GM19324 (cell line): ENCODE results near the gene UCN.
"Not testable (repeated sequence)": the region's sequence is repeated elsewhere in the genome, so short reads cannot be mapped to it uniquely, and the experiment has no call there.

Experiments
- ATAC-seq: cut with Tn5 transposase; IDR thresholded peaks from one replicate; pipeline ENCODE4 v1.9.1; 2021; ENCODE audit warnings: mild to moderate bottlenecking, moderate library complexity; ENCODE audit not compliant: unreplicated experiment, low FRiP score

The UCN gene

GRCh38 chr2:27316655-27317412 lies 8.6 kb upstream of the UCN start:
- ATAC-seq, result no peak

DNA sequence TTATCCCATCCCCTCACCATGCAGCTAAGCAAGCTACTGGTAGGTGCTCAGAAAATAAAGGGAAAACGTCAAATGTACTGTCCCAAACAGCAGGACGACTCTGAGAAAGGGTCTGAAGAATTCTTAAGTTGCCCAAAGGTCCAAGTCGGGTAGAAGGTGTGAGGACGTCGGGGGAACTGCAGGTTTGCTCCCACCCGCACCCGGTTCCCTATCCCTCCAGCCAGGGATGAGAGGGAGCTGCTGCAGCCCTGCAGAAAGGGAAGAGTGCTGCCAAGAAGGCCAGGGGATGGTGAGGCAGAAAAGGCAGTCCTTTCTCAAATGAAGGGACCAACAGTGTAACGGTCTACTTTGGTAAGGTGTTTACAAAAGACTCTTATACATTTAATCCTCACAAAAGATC lies 6.9 kb upstream of the UCN start:
- no peak for ATAC-seq

GRCh38 chr2:27314709-27315108 lies 6.5 kb upstream of the UCN start:
- ATAC-seq, result no peak

GRCh38 chr2:27313882-27314645 lies 5.8 kb upstream of the UCN start:
- ATAC-seq, result no peak

- no peak for ATAC-seq
These were observed 3.9 kb upstream of the UCN start for GRCh38 chr2:27312152-27312551.

- no peak for ATAC-seq
These were observed 1.4 kb upstream of the UCN start for GRCh38 chr2:27309651-27310050.

GRCh38 chr2:27307545-27308358 lies 493 bp downstream of the UCN start:
- ATAC-seq, result no peak

DNA sequence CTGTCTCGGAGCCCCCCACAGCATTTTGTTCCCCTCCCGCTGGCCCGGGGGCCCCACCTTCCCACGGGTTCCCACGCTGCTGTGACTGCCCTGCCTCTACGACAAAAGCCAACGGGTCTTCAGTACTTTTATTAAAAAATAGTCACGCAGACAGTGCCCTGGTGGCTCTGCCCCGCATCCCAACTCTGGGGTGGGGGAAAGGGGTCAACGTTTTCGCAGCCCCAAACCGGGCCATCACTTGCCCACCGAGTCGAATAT lies 1.0 kb downstream of the UCN start:
- ATAC-seq, result no peak

DNA sequence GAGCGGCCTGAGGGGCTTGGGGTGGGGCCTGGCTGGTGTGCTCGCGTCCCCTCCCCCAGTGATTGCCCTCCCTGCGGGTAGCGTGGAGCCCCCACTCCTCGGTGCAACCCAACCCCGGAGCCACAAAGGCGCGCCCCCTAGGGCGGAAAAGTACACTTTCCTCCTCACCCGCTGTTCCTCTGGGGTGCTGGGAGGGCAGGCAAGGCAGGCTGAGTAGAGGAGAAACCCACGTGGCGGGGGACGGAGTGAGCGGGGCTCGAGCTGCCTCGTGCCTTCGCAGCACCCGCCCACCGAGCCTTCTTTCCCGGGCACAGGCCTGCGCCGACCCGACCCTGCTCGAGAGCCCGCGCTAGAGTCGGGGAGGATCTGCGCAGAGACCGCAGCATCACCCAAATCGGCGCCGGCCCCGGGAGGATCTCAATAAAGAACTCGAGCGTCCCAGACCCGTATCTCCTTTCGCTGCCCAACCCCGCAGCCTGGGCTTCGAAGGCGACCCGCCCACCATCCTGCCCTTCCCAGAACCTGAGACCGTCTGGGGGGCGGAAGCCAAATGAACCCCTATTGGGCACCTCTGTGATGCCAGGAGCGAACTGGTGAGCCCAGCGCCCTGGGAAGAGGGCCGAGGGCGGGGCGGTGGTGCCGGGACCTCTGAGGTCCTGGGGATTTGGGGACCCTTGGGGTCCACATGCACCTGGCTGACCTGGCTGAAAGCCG lies 1.5 kb downstream of the UCN start:
- ATAC-seq, result no peak

GRCh38 chr2:27306136-27306535 lies 2.1 kb downstream of the UCN start:
- ATAC-seq, result no peak

- no peak for ATAC-seq
These were observed 2.7 kb downstream of the UCN start for GRCh38 chr2:27305516-27305915.

DNA sequence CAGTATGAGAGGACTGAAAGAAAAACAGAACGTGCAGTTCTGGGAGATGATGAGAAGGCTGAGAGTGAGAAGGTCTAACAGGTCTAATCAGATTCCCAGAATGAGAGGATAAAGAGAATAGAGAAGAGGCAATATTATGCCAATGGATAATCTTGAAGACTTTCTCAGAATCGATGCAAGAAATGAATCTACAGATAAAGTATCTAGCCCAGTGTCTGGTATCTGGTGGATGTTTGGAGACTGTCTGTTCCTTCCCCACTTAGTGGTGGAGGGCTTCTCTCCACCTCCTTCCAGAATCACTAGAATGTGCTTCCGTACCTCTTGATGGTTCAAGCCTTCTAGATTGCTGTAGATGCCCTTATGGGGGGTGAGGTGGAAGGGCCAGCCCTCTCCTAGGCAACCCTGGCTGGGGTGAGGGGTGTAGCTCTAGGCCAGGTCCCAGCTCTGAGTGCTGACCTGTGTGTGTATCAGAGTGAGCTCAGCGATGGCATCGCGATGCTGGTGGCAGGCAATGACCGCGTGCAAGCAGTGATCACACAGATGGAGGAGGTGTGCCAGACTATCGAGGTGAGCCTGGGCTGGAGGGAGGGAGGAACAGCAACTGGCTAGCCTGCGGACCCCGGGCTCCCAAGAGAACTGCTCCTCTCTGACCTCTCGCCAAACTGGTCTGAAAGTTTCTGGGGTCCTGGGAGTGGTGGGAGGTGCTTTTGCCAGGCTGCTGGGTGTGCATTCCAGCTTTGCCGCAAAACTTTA lies 3.6 kb downstream of the UCN start:
- no peak for ATAC-seq

DNA sequence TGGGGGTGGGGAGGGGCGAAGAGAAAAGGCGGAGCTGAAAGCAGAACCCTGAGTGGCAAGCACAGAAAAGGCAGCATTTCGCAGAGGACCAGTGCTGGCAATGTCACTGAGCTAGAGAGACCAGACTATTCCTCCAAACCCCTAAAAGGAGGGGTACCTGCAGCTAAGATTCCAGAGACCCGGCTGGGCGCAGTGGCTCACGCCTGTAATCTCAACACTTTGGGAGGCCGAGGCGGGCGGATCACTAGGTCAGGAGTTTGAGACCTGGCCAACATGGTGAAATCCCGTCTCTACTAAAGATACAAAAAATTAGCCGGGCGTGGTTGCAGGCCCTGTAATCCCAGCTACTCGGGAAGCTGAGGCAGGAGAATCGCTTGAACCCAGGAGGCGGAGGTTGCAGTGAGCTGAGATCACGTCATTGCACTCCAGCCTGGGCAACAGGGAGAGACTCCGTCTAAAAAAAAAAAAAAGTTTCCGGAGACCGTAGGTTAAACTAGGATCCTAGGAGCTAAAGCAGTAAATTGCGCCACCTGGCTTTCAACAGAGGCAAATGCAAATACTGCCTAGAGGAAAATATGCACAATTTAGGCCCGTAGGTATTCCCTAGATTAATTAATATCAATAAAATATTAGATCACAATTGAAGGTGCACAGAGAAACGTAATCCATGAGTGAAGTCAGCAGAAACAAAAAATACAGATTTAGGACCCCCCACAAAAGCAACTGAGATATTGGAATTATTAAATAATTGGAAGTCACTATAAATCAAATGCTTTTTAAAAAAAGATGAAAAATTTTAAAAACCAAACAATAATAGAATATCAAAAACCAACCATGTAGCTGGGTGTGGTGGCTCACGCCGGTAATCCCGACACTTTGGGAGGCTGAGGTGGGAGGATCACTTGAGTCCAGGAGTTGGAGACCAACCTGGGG lies 4.9 kb downstream of the UCN start:
- ATAC-seq, result no peak

GRCh38 chr2:27300606-27301005 lies 7.6 kb downstream of the UCN start:
- not testable (repeated sequence) for ATAC-seq

DNA sequence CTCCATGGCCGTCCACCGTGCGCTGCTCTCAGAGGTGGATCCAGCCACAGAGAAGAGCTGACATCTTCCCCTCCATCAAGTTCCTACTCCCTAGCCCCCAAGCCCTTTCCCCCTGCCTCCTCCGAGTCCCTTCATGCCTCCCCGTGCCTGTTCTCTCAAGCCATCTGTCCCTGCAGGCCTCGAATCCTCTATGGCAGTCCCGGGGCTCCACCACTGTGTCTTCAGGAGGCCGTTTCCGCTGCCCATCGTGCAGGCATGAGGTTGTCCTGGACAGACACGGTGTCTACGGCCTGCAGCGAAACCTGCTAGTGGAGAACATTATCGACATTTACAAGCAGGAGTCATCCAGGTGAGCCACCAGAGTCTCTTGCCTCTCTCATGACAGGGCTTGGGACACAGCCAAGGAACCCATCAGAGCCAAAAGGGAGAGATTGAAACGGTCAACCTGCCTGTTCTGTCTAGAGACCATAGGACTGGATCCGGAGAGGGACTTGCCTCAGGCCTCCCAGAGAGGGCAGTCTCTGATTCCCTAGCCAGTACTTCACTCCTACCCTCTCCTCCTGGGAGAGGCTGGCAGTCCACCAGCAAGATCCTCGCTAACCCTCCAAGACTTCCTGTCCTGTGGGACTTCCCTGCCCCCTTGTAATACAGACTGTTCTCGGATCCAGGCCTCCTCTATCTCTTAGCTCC lies 9.7 kb downstream of the UCN start:
- no peak for ATAC-seq

GRCh38 chr2:27297195-27297594 lies 11.1 kb downstream of the UCN start:
- ATAC-seq, result no peak

- ATAC-seq, result no peak
These were observed 11.8 kb downstream of the UCN start for GRCh38 chr2:27296481-27296880.

GRCh38 chr2:27294928-27295327 lies 13.3 kb downstream of the UCN start:
- ATAC-seq, result no peak

DNA sequence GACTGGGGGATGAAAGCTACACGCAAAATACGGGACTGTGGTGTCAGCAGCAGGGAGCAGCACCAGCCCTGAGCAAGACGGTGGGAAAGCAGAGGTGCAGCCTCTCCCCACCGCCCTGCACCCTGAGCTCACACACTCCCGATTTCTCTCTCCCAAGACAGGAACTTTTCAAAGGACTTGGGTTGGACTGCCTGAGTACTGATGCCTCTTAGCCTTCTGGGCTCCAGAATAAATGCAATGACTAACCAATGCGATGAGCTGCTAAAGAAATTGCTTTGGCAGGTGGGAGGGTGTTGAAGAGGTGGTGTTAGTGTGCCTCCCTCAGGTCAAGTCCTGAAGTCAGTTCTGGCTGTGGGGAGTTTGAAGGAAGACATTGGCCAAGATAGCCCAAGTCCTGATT lies 16.4 kb downstream of the UCN start:
- ATAC-seq, result no peak
